GM21367 (cell line): ENCODE results near the gene TTLL8.

ENCODE experiments used
- ATAC-seq: cut with Tn5 transposase; IDR thresholded peaks from one replicate; pipeline ENCODE4 v1.9.1; 2021; ENCODE audit not compliant: unreplicated experiment

Gene TTLL8

DNA sequence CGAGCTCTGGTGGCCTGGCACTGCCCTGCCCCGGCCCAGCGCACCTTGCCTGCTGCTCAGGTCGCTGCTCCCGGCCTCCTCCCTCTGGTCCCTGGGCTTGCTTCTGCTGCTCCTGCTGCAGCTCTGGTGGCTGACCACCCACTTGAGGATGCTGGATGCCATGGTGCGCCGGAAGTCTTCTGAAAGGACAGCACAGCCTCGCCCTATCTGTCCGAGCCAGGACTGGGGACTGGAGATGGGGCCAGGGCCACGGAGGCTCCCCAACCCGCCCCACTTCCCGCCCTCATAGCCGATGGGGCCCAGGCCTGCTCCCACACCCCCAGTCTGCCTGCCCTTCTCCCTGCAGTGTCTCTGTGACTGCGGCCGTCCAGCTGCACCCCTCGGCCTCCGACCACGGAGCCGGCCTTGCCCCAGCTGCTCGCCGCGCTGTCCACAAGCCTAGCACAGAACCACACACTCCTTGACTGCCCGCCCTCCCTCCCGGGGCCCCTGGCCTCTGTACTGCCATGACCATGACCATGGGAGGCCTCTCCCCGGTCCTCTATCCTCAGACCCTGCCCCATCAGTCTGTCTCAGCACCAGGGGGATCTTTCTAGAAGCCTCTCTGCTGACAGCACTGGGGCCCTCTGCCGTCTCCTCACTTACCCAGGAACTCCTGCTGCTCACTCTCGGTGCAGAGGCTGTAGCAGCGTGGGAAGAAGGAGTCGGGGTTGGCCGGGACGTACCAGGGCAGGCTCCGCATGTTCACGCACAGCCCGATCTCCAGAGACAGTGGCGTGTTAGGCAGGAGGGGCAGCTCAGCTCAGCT lies 12.7 kb downstream of the TTLL8 start:
- no peak for ATAC-seq

DNA sequence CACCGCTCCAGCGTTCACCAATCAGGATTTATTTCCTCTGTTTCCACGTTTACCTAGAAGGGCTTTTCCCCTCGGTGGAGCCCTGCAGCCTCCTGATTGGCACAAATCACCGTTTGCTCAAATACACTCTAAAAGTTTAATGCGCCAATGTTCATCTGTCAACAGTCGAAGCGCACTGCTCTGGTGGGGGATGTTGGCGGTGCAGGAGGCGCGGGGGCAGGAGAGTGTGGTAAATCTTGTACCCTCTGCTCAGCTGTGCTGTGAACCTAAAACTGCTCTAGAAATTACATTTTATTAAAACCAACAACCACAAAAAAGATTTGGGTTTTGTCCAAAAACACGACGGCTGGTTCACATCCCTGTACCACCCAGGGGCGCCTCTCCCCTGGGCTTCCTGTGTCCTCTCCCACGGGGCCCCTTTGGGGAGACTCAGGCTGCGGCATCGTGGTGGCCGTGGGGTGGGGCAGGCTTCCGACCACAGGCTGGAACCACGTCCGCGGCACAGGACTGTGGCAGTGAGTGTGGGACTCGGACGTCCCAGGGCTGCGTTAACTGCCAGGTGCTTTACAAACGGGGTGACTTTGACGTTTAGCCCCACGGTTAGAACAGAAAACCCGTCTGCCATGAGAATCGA lies 13.5 kb downstream of the TTLL8 start:
- ATAC-seq: no peak

DNA sequence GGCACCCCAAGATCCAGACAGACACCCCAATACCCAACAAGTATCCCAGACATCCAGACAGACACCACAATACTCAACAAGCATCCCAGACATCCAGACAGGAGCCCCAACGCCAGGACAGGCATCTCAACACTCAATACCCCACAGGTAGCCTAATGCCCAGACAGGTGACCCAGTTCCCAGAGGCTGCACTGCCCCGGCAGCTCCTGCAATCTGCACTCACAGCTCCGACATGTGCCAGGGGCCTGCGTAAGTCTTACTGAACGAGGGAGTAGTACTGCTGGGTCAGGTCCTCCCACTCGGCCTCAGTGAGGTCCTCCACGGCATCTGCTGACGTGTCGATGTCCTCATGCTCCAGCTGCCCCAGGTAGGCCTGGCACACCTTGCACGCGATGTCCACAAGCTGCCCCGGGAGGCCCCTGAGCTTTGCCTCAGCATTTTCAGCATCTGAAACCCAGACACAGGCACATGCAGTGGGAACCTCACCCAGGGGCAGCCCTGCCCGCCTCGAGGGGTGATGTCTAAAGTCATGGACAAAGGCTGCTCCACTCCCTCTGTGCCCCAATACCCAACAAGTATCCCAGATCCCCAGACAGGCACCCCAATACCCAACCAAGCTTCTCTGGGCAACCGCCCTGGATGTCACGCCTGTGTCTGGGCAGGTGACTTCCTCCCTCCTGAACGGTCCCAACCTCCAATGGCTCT lies 16.6 kb downstream of the TTLL8 start:
- ATAC-seq: no peak

DNA sequence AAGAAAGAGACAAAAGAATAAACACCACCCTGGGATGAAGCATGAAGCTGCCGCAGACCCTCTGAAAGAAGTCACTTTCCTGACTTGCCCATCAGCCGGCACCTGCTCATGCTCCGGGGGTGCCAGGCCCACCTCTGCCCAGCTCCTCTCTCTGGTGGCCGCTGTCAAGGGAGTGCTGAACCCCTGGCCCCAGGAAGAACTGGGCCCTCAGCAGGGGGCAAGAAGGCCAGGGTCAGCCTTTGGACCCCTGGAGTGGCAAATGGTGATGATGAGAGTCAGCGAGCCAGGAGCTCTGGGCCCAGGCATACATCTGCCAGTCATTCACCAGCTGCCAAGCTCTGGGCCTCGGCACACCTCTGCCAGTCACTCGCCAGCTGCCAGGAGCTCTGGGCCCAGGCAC lies 17.4 kb downstream of the TTLL8 start:
- no peak for ATAC-seq

DNA sequence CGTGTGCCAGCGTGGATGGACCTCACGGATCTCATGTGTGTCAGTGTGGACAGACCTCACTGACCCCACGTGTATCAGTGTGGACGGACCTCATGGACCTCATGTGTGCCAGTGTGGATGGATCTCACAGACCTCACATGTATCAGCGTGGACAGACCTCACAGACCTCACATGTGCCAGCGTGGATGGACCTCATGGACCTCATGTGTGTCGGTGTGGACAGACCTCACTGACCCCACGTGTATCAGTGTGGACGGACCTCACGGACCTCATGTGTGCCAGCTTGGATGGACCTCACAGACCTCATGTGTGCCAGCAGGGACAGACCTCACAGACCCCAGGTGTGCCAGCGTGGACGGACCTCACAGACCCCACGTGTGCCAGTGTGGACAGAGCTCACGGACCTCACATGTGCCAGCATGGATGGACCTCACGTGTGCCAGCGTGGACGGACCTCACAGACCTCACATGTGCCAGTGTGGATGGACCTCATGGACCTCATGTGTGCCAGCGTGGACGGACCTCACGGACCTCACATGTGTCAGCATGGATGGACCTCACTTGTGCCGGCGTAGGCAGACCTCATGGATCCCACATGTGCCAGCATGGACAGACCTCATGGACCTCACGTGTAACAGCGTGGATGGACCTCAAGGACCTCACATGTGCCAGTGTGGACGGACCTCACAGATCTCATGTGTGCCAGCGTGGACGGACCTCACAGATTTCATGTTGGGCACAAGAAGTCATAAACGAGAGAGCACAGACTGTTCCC lies 18.2 kb downstream of the TTLL8 start:
- ATAC-seq: no peak

DNA sequence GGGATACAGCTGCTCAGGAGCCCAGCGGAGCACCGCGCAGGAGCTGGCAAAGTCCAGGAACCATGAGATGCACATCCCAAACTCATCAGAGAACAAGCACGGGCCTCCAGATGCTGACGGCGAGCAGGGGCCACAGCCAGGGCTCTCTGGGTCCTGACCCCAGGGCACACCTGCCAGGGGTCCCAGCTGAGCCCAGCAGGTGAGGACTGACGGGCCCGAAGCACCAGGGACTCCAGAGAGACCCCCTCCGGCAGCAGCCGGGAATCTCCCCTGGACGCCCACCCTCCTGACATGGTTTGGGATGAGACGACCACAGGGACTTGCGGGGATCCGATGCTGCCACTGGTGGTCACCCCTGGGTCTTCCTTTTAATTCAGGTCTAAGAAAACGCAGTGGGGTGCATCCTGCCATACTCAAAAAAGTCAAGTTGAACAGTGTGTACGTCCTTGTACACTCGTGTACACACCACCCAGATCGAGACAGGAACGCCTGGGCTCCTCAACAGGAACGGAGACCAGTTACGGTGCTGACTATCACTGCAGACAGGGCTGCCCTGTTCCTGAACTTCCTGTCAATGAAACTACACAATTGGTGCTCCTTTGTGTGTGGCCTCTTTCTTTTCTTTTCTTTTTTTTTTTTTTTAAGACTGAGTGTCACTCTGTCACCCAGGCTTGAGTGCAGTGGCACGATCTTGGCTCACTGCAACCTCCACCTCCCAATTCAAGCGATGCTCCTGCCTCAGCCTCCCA lies 21.9 kb downstream of the TTLL8 start:
- ATAC-seq: no peak

DNA sequence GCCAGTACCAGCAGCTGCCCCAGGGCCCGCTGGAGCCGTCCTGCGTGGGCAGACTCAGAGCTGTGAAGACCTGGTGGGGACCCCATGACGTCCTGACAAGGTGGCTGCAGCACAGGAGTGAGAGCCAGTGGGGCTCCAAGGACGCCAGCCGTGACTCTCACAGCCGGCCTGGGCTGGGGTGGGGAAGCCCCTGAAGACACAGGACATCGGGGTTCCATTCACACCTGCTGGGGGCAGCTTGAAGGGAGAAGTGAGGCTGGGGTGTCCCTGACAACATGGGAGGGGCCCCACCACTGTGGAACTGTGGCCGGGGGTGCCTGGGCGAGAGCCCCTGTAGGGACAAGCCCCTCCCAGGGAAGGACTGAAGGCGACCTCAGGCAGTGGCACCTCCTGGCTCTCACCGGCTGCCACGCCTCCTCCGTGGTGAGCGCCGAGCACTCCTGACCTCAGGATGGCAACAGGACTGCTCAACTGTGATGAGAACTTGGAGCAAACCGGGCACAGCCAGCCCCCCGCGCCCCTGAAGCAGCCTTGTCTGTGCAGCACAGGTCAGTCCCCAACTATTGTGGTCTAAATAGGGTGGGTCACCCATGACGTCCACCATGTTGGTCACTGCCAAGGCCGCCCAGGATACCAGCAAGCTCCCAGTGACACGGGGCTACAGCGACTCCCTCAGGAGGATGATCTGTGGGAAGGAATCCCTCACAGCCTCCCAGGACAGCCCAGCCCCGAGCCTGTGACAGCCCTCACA lies 22.8 kb downstream of the TTLL8 start:
- ATAC-seq: no peak

DNA sequence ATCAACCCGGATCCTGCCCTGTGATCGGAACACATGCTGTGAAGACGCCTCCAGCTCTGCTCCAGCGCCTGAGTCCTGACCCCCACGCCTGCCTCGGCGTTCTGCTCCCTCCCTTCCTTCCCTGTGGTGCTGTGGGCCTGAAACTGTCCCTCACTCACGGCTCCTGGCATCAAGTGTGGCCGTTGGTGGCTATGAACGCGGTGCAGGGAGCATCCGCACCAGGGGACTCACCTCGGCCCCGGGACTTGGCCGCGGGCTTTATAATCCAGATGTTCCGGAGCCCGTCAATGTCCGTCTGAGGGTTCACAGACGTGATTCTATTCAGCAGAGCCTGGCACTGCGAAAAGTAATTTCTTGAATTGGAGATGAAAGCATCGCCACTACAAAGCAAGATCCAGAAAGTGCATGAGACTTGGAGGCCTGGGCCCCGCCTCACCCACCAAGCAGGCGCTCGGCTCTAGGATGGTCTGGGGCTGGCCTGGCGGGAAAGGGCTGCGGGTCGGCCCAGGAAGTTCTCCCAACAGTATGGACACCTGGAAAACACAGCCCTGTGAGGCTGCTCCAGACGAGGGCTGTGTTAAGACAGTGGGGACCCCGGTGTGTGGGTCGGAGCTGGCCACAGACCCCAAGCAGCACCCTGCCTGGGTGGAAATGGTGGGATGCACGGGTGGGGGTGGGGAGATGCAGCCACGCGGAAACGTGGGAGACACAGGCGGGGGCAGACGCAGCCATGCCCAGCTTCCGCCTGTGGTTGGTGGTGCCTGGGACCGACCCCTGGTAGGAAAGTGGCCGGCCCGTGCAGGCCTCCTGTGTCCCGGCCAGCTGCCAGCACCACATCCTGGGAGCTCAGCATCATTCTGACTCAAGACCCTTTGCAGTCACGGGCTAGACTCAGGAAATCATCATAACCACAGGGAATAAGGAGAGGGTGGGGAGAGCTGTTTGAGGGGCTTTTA lies 23.7 kb downstream of the TTLL8 start:
- ATAC-seq: no peak

DNA sequence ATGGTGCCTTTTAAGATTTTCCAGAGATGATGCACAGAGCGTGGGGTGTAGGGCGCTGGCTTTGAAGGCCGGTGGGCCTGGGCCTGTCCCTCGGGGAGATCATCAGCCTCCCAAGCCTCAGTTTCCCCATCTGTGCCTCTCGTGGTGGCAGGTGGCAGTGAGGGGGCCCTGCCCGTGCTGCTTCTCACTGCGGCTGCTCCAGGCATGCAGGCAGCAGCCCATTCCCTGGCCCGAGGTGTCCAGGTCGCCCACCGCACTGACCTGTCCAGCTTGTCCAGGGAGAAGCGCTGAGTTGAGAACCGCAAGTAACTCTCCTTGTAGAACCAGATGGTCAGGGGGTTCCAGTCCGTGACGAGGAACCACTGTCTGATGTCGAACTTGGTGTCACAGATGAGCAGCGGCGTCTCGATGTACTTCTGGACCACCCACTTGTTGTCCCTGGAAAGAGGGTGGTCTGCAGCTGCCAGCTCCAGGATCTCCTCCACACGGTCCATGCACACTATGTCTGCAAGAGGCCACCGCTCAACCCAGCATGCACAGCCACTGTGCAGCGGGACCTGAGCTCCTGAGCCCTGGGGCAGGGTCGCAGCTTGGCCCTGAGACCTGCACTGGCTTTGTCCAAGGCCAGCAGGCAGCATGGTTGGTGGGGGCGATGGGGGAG lies 25.0 kb downstream of the TTLL8 start:
- no peak for ATAC-seq

DNA sequence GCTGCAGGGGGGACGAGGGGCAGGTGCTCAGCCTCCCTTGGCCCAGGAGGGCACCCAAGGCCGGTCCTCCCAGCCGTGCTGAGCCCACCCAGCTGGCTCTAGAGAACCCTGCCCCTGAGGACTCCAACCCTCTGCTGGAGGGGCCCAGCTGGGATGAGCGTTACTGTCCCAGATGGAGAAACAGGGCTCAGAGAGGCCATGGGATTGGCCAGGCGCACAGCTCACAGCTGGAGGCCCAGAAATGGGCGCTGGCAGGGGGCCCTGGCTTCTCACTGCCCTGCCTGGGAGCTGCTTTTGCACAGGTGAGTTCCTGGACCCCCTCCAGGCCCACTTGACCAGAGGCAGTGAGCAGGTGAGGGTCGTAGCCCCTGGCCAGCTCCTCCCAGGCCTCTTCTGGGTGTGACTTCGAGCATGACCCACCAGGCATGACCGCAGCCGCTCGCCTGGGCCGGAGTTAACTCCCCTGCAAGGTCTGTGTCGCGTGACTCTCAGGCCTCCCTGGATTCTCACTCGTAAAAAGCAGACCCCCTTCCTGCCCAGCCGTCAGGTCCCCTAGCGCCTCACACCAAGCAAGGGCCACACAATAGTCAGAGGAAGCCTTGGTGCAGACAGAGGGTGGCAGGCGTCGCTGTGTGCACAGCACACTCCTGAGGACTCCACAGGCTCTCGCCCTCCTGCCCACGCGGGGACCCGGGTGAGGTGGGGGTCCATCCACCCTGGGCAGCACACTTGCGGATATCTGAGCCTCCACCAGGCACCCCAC lies 25.8 kb downstream of the TTLL8 start:
- no peak for ATAC-seq

DNA sequence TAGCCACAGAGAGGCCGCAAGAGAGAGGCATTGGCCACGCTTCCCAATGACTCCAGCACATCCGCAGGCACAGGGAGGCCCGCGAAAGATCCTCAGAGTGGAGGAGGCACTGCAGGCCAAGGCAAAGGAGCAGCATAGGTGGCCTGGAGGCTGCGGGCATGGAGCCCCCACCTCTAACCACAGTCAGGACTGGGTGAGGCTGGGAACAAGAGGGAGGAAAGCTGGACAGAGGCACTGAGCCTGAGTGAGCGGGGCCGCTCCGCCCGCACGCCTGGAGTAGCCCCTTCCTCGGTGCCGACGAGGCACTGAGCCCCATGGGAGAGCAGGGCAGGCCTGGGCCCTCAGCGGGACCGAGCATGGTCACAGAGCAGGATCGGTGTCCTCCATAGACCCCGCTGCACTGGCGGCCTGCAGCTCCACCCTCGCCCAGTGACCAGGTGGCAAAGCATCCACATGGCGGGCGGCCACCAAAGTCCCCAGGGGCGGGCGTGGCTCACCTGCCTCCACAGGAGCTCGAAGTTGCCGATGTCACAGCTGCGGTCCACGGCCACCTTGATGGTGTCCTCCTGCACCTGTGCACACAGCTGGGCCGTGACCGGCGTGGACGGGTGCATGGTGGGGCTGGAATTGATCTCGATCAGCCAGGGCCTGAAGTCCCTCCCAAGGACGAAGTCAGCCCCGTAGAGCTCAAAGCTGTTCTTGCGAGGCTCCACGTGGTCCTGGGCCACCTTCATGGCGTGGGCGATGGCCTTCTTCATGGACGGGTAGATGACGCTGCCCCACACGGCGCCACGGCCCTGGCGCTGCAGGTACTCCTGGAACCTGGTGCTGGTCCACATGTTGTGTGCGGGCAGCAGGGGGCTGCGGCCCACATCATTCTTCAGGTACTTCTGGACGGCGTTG lies 26.7 kb downstream of the TTLL8 start:
- ATAC-seq: no peak

DNA sequence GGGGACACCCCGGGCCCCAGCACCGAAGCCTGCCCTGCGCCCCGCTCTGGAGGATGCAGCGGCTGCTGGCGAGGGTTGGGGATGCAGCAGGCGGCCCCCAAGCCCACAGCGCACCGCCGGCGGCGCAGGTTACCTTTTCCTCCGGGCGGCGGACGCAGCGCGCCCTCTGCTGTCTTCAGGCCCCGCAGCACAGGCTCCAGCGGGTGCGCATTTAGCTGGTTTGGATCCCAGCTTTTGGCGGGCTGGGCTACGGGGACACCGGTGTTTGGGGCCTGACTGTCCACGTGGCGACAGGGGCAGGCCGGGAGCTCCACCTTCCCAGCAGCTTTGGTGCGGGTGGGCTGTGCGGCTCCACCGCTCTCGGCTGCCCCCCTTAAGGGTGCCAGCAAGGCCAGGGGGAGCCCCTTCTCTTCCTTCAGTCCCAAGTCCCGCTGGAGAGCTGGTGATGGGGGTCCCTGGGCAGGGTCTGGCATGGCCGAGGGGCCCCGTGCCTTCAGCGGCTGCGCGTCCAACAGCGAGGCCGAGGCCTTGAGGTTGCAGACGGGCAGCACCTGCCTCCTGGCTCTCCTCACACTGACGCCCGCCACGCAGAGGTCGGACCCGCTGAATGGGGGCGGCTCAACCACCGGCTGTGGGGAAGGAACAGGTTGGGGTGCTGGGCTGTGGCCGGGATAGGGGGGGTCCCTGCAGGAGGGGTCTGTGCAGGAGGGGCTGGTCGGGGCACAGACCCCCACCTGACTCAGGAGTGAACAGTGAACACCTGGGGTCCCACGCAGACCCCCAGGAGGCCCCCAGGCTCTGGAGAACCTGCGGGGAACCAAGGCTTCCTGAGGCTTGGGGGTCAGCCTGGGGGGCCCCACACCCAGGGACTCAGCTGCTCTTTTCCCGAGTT lies 27.6 kb downstream of the TTLL8 start:
- ATAC-seq: no peak

DNA sequence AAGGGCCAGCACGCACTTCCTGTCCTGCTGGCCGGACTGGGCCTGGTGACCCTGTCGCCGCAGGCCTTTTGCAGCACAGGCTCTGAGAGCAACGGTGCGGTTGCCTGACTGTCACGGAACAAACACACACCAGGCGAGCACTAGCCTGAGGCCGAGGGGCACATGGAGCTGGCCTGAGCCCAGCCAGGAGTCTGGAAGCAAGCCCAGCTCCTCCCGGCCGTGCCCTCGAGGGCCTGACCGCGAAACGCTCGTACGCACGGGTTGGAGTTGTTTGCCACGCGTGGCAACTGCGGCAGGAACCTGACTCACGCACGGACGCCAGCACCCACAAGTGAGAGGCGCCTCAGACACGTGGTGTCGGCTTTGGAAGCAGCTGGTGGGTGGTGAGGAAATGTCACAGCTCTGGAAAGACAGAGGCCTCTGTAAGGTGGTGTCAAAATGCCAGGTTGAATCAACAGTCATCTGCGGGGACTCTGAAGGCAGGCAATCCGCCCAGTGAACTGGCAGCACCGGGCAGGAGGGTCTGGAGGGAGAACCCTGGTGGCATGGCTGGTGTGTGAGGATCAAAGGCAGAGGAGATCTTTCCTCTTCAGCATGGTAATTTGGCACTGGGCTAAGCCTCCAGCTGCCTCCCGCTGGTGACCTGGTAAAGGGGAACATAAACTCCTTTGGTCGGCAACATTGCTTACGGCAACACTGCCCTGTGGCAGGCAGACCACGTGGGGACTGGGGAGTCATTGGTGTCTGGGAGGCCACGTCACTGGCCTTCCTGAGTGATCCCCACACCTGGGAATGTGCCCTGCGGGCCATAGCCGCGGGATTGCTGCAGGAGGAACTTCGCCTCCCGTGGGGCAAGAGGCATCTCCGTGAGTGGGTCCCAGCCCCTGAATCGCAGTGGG lies 30.2 kb downstream of the TTLL8 start:
- no peak for ATAC-seq

DNA sequence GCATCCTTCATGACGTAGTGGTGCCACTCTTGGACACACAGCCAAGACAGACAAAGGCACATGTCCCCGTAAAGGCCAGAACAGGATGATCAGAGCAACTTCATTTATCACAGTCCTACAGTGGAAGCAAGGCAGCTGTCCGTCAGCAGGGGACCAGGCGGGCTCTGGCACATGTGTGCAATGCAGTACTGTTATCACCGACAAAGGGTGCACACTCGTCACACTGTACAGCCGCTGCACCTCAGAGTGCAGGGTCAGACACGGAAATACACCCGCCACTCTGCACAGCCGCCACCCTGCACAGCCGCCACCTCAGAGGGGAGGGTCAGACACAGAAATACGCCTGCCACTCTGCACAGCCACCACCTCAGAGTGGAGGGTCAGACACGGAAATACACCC lies 32.1 kb downstream of the TTLL8 start:
- ATAC-seq: no peak
